ENCODE results near the gene BMP6. TPM values are rescaled to one million over a fixed set of nuclear protein-coding genes. Genes with fewer than 3 reads are reported as not detected.
A peak's percentile ranks its signal among the peaks of the same experiment; 100 is the strongest.

The BMP6 gene
- total RNA-seq, 1 donor from 2014 or later, result 1.3 TPM

GRCh38 chr6:7905416-7905815, 179.5 kb downstream of the BMP6 start:
- H3K4me3 ChIP-seq (ENCODE audit: low read depth, low read length), result no peak overlapping the region
- DNase-seq (ENCODE audit: low read depth), result no peak
- no peak for TF ChIP-seq CTCF (conservative IDR thresholded peaks at IDR 0.05; ENCODE audit: low read depth, low read length)

- no peak for TF ChIP-seq CTCF (conservative IDR thresholded peaks at IDR 0.05; ENCODE audit: low read depth, low read length)
- H3K4me3 ChIP-seq (ENCODE audit: low read depth, low read length), result no peak overlapping the region
- no peak for DNase-seq (ENCODE audit: low read depth)
Measured at GRCh38 chr6:7906741-7907140, 180.8 kb downstream of the BMP6 start.

GRCh38 chr6:7907159-7907558, 181.3 kb downstream of the BMP6 start:
- TF ChIP-seq CTCF (conservative IDR thresholded peaks at IDR 0.05; ENCODE audit: low read depth, low read length), result no peak
- no peak overlapping the region for H3K4me3 ChIP-seq (ENCODE audit: low read depth, low read length)
- no peak for DNase-seq (ENCODE audit: low read depth)

GRCh38 chr6:7909323-7910276, 183.7 kb downstream of the BMP6 start:
- no peak for DNase-seq (ENCODE audit: low read depth)
- peak overlapping the region; percentile 80 for H3K4me3 ChIP-seq (ENCODE audit: low read depth, low read length)
- TF ChIP-seq CTCF (conservative IDR thresholded peaks at IDR 0.05; ENCODE audit: low read depth, low read length), result no peak

GRCh38 chr6:7910298-7910653, 184.4 kb downstream of the BMP6 start:
- no peak for TF ChIP-seq CTCF (conservative IDR thresholded peaks at IDR 0.05; ENCODE audit: low read depth, low read length)
- peak overlapping the region; percentile 80 for H3K4me3 ChIP-seq (ENCODE audit: low read depth, low read length)
- DNase-seq (ENCODE audit: low read depth), result no peak

- H3K4me3 ChIP-seq (ENCODE audit: low read depth, low read length), result peak within 1 kb of the TSS; percentile 80
- DNase-seq (ENCODE audit: low read depth), result no peak
- TF ChIP-seq CTCF (conservative IDR thresholded peaks at IDR 0.05; ENCODE audit: low read depth, low read length), result no peak
Measured at GRCh38 chr6:7910654-7911344, 184.9 kb downstream of the BMP6 start, which contains the start of gene TXNDC5. TXNDC5 (minus strand) TSS chr6:7910788; CDS start chr6:7910776, 12 bp downstream.

All from epithelial cell of proximal tubule (primary cell).